Measurements from ENCODE around the gene ARID4B. TPM values are rescaled to one million over a fixed set of nuclear protein-coding genes. Genes with fewer than 3 reads are reported as not detected.

ARID4B gene
- total RNA-seq, 1 experiment from 2014 or later: 16.8 TPM

DNA sequence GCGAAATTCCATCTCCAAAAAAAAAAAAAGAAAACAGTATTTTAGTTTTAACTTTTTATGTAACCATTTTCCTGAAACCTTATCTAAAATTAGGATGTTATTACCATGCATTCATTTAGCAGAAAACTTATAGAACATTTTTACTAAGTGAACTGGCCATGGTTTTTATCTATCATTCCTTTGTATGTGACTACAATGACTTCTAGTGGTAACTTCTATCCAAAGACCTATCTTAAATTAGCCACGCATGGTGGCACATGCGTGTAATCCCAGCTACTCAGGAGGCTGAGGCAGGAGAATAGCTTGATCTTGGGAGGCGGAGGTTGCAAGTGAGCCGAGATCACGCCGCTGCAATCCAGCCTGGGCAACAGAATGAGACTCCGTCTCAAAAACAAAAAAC lies 11.8 kb upstream of the ARID4B start:
- no peaks in the 10 kb centered on the region for H3K36me3 ChIP-seq (ENCODE audit: low read depth, low read length)
- no peak for DNase-seq
- TF ChIP-seq EZH2phosphoT487 (IDR thresholded peaks at IDR 0.05; ENCODE audit: borderline replicate concordance, low read length) (no peak), EZH2 (IDR thresholded peaks at IDR 0.05; ENCODE audit: low read length, unreplicated experiment) (no peak)
- TF ChIP-seq, protein P1, sequence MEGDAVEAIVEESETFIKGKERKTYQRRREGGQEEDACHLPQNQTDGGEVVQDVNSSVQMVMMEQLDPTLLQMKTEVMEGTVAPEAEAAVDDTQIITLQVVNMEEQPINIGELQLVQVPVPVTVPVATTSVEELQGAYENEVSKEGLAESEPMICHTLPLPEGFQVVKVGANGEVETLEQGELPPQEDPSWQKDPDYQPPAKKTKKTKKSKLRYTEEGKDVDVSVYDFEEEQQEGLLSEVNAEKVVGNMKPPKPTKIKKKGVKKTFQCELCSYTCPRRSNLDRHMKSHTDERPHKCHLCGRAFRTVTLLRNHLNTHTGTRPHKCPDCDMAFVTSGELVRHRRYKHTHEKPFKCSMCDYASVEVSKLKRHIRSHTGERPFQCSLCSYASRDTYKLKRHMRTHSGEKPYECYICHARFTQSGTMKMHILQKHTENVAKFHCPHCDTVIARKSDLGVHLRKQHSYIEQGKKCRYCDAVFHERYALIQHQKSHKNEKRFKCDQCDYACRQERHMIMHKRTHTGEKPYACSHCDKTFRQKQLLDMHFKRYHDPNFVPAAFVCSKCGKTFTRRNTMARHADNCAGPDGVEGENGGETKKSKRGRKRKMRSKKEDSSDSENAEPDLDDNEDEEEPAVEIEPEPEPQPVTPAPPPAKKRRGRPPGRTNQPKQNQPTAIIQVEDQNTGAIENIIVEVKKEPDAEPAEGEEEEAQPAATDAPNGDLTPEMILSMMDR (conservative IDR thresholded peaks at IDR 0.05; ENCODE audit: low read depth, low read length): no peak
- no peak overlapping the region for H3K4me3 ChIP-seq (ENCODE audit: low read length)
- H3K9ac ChIP-seq (ENCODE audit: low read length): no peak overlapping the region
- ChIA-PET CTCF (no interaction called here), POLR2A (ENCODE audit: unreplicated experiment) (no interaction called here)
- intact Hi-C loops (cut with micrococcal nuclease): no loop called here
- H2AFZ ChIP-seq (ENCODE audit: low read length): no peak overlapping the region
- no peaks in the 10 kb centered on the region for H3K9me3 ChIP-seq (ENCODE audit: low read length)
- H3F3A ChIP-seq (ENCODE audit: low read length, unreplicated experiment): no peaks in the 10 kb centered on the region
- H3K27me3 ChIP-seq (ENCODE audit: low read length): no peaks in the 10 kb centered on the region
- no peaks in the 10 kb centered on the region for H3K9me2 ChIP-seq (replicated peaks; ENCODE audit: low read length)
- H3K79me2 ChIP-seq (ENCODE audit: low read length): no peaks in the 10 kb centered on the region
- H3K27ac ChIP-seq (ENCODE audit: low read length): no peak overlapping the region
- no peaks in the 10 kb centered on the region for H3K4me1 ChIP-seq (ENCODE audit: insufficient read depth, low read length)
- H3K4me2 ChIP-seq (ENCODE audit: low read length): no peak overlapping the region
- no peak for ATAC-seq
- BruUV-seq (replicated peaks): no TSS peak
- no peaks in the 10 kb centered on the region for H4K20me1 ChIP-seq (ENCODE audit: low read length)

DNA sequence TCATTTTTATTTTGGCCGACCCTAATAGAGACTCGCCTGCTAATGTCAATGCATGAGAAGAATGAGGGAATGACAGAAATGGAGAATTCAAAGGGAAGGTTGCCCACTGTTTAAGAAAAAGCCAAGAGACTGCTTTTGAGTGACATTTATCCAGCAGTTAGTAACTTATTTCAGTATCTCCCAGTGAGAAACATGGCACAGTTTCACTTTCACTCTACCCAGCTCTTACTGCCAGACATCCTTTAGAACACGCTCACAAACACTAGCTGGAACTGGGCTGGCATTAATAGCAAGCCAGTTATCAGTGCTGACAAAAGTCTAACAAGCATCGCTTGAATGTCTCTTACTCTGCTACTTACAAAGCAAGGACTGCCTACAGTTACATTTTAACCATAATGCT lies 8.9 kb upstream of the ARID4B start:
- no peak for DNase-seq
- H3K4me3 ChIP-seq (ENCODE audit: low read length): no peak overlapping the region
- no peaks in the 10 kb centered on the region for H4K20me1 ChIP-seq (ENCODE audit: low read length)
- CTCF ChIA-PET: no interaction called here
- peaks cover 20% of the 10 kb centered on the region for H3K79me2 ChIP-seq (ENCODE audit: low read length)
- intact Hi-C loops (cut with micrococcal nuclease): no loop called here
- no peaks in the 10 kb centered on the region for H3K9me2 ChIP-seq (replicated peaks; ENCODE audit: low read length)
- H3K36me3 ChIP-seq (ENCODE audit: low read depth, low read length): no peaks in the 10 kb centered on the region
- H3K9ac ChIP-seq (ENCODE audit: low read length): no peak overlapping the region
- H2AFZ ChIP-seq (ENCODE audit: low read length): no peak overlapping the region
- ATAC-seq: no peak
- H3K27ac ChIP-seq (ENCODE audit: low read length): no peak overlapping the region
- H3K4me2 ChIP-seq (ENCODE audit: low read length): no peak overlapping the region
- H3K27me3 ChIP-seq (ENCODE audit: low read length): no peaks in the 10 kb centered on the region
- TF ChIP-seq EZH2 (IDR thresholded peaks at IDR 0.05; ENCODE audit: low read length, unreplicated experiment): no peak
- no peak for TF ChIP-seq EZH2phosphoT487 (IDR thresholded peaks at IDR 0.05; ENCODE audit: borderline replicate concordance, low read length)
- POLR2A ChIA-PET (ENCODE audit: unreplicated experiment): no interaction called here
- BruUV-seq (replicated peaks): no TSS peak
- H3K4me1 ChIP-seq (ENCODE audit: insufficient read depth, low read length): peaks cover 7% of the 10 kb centered on the region; the same call in 1 of the 2 replicates
- H3K9me3 ChIP-seq (ENCODE audit: low read length): no peaks in the 10 kb centered on the region
- H3F3A ChIP-seq (ENCODE audit: low read length, unreplicated experiment): no peaks in the 10 kb centered on the region

DNA sequence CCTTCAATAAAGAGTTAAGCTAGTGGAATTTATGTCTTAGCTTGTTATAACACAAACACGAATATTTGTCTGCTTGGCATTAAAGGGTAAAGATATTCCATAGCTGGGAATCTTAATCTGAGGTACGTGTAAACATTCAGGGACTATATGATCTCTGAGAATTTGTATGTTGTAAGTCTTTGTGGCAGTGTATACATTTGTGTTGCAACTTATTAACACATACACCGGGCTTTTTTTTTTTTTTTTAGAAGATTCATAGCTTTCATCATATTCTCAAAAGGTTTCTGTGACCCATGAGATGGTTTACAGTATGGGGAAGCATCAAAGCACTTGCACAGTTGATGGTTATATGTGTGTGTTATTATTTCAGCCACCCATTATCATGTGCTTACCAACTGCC lies 3.4 kb upstream of the ARID4B start:
- H3K9ac ChIP-seq (ENCODE audit: low read length): peak overlapping the region; percentile 83; the same call in 1 of the 2 replicates
- H3F3A ChIP-seq (ENCODE audit: low read length, unreplicated experiment): no peaks in the 10 kb centered on the region
- H3K9me3 ChIP-seq (ENCODE audit: low read length): no peaks in the 10 kb centered on the region
- ATAC-seq: no peak
- peak overlapping the region; percentile 92 for H3K4me3 ChIP-seq (ENCODE audit: low read length)
- TF ChIP-seq EZH2phosphoT487 (IDR thresholded peaks at IDR 0.05; ENCODE audit: borderline replicate concordance, low read length) (no peak), EZH2 (IDR thresholded peaks at IDR 0.05; ENCODE audit: low read length, unreplicated experiment) (no peak)
- TF ChIP-seq, protein P1 (conservative IDR thresholded peaks at IDR 0.05; ENCODE audit: low read depth, low read length): no peak
- POLR2A ChIA-PET (ENCODE audit: unreplicated experiment): interaction anchor here (0.5 kb wide), 1 partner anchor 183 kb away, joined by 3 read pairs; no protein-coding TSS in a partner anchor
- H4K20me1 ChIP-seq (ENCODE audit: low read length): peaks cover 6% of the 10 kb centered on the region; the same call in 1 of the 2 replicates
- no peaks in the 10 kb centered on the region for H3K27me3 ChIP-seq (ENCODE audit: low read length)
- CTCF ChIA-PET: no interaction called here
- H3K79me2 ChIP-seq (ENCODE audit: low read length): peaks cover 64% of the 10 kb centered on the region
- H3K4me2 ChIP-seq (ENCODE audit: low read length): peak overlapping the region; percentile 100
- H3K4me1 ChIP-seq (ENCODE audit: insufficient read depth, low read length): peaks cover 10% of the 10 kb centered on the region; the same call in 1 of the 2 replicates
- H3K9me2 ChIP-seq (replicated peaks; ENCODE audit: low read length): no peaks in the 10 kb centered on the region
- no peak for DNase-seq
- no peak overlapping the region for H2AFZ ChIP-seq (ENCODE audit: low read length)
- intact Hi-C loops (cut with micrococcal nuclease): no loop called here
- no peaks in the 10 kb centered on the region for H3K36me3 ChIP-seq (ENCODE audit: low read depth, low read length)
- BruUV-seq (replicated peaks): no TSS peak
- H3K27ac ChIP-seq (ENCODE audit: low read length): no peak overlapping the region
